Type B pancreatic cell (in vitro differentiated cells): ENCODE measurements around the gene CLCF1. TPM values are rescaled to one million over a fixed set of nuclear protein-coding genes. Genes with fewer than 3 reads are reported as not detected.

ENCODE experiments used
- DNase-seq: peaks from one replicate; pipeline ENCODE4 v3.0.0; 2021; ENCODE audit warnings: mixed read lengths; ENCODE audit not compliant: unreplicated experiment; ENCODE audit errors: extremely low spot score
- H3K27ac Mint-ChIP-seq: 2 replicates; pipeline ENCODE4 v1.8.0; 2021; ENCODE audit warnings: mild to moderate bottlenecking, mixed read lengths
- H3K27me3 Mint-ChIP-seq: 2 replicates; pipeline ENCODE4 v1.8.0; 2021; ENCODE audit warnings: mixed read lengths
- H3K36me3 Mint-ChIP-seq: 2 replicates; pipeline ENCODE4 v1.8.0; 2021; ENCODE audit warnings: mixed read lengths
- H3K4me1 Mint-ChIP-seq: one replicate; pipeline ENCODE4 v1.8.0; 2021; ENCODE audit warnings: mixed read lengths; ENCODE audit not compliant: unreplicated experiment
- H3K4me3 Mint-ChIP-seq: 2 replicates; pipeline ENCODE4 v1.8.0; 2021; ENCODE audit warnings: mild to moderate bottlenecking, mixed read lengths
- H3K9me3 Mint-ChIP-seq: 2 replicates; pipeline ENCODE4 v1.8.0; 2021; ENCODE audit warnings: mixed read lengths
- CTCF ChIP-seq: fragments of 200-600 bp; sonication (generic); conservative IDR thresholded peaks from 2 replicates; pipeline ENCODE4 v1.5.0; 2021; ENCODE audit warnings: antibody characterized with exemption, mild to moderate bottlenecking
- total RNA-seq: library from RNA; stranded (reverse); gene quantifications from 2 replicates; pipeline ENCODE4 v1.2.1, GENCODE V29; 2021; ENCODE audit warnings: low replicate concordance

Gene CLCF1
- total RNA-seq, 1 donor from 2014 or later, result 3.2 TPM

- Mint-ChIP-seq H3K27me3 (no peaks in the 10 kb centered on the region), H3K4me3 (peak overlapping the region; percentile 92), H3K36me3 (no peaks in the 10 kb centered on the region), H3K27ac (peak overlapping the region; percentile 78), H3K4me1 (peaks cover 18% of the 10 kb centered on the region), H3K9me3 (no peaks in the 10 kb centered on the region)
- TF ChIP-seq CTCF, result no peak
- DNase-seq, result no peak
Measured at GRCh38 chr11:67393437-67393836, 20.0 kb upstream of the CLCF1 start.

GRCh38 chr11:67392183-67392715 lies 18.9 kb upstream of the CLCF1 start:
- H3K9me3 Mint-ChIP-seq, result no peaks in the 10 kb centered on the region
- no peak for DNase-seq

GRCh38 chr11:67391304-67392182 lies 18.1 kb upstream of the CLCF1 start, which contains the start of gene RAD9A:
RAD9A (plus strand) TSS chr11:67391986; CDS start chr11:67392045, 59 bp downstream.
- peak; percentile 96 for DNase-seq
- no peak for TF ChIP-seq CTCF
- Mint-ChIP-seq H3K36me3 (no peaks in the 10 kb centered on the region), H3K9me3 (no peaks in the 10 kb centered on the region), H3K27me3 (peaks cover 11% of the 10 kb centered on the region), H3K4me1 (peaks cover 18% of the 10 kb centered on the region), H3K4me3 (peak within 1 kb of the TSS; percentile 92), H3K27ac (peak within 1 kb of the TSS; percentile 85)

More at GRCh38 chr11:67392183-67392715, 18.9 kb upstream of the CLCF1 start:
- Mint-ChIP-seq H3K27ac (peak overlapping the region; percentile 63), H3K4me3 (peak overlapping the region; percentile 92), H3K27me3 (peaks cover 4% of the 10 kb centered on the region), H3K36me3 (no peaks in the 10 kb centered on the region), H3K4me1 (peaks cover 18% of the 10 kb centered on the region)
- TF ChIP-seq CTCF, result no peak

- no peak for DNase-seq
Measured at GRCh38 chr11:67390947-67391303, 17.5 kb upstream of the CLCF1 start.

GRCh38 chr11:67389477-67389876 lies 16.1 kb upstream of the CLCF1 start:
- peak overlapping the region; percentile 87 for H3K4me3 Mint-ChIP-seq
- peak; percentile 76 for TF ChIP-seq CTCF
- peaks cover 18% of the 10 kb centered on the region for H3K4me1 Mint-ChIP-seq
- H3K27ac Mint-ChIP-seq, result peak overlapping the region; percentile 79
- H3K9me3 Mint-ChIP-seq, result no peaks in the 10 kb centered on the region
- H3K27me3 Mint-ChIP-seq, result peaks cover 24% of the 10 kb centered on the region
- H3K36me3 Mint-ChIP-seq, result no peaks in the 10 kb centered on the region
- DNase-seq, result no peak

More at GRCh38 chr11:67390947-67391303, 17.5 kb upstream of the CLCF1 start:
- no peak for TF ChIP-seq CTCF
- Mint-ChIP-seq H3K9me3 (no peaks in the 10 kb centered on the region), H3K27ac (peak overlapping the region; percentile 85), H3K36me3 (no peaks in the 10 kb centered on the region), H3K4me1 (peaks cover 18% of the 10 kb centered on the region), H3K27me3 (peaks cover 11% of the 10 kb centered on the region), H3K4me3 (peak overlapping the region; percentile 92)
